NK-92 (cell line): ENCODE data around the gene PLAC1.

ENCODE experiments used
- DNase-seq: peaks from one replicate; lab custom pipeline; 2025; ENCODE audit not compliant: unreplicated experiment; lab: John Stamatoyannopoulos, UW

The PLAC1 gene

DNA sequence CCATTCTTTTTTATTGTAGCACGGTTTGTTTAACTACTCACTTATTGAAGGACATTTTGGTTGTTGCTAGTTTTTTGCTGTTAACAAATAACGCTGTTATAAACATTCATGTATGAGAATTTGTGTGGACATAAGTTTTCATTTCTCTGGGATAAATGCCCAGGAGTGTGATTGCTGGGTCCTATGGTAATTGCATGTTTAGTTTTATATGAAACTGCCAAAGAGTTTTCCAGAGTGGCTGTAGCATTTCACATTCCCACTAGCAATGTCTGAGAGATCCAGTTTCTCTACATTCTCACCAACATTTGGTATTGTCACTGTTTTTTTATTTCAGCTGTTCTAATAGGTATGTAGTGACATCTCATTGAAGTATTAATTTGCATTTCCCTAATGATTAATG, 66.8 kb downstream of the PLAC1 start:
- DNase-seq = no peak

GRCh38 chrX:134588806-134589205, 69.5 kb downstream of the PLAC1 start:
- DNase-seq = no peak

DNA sequence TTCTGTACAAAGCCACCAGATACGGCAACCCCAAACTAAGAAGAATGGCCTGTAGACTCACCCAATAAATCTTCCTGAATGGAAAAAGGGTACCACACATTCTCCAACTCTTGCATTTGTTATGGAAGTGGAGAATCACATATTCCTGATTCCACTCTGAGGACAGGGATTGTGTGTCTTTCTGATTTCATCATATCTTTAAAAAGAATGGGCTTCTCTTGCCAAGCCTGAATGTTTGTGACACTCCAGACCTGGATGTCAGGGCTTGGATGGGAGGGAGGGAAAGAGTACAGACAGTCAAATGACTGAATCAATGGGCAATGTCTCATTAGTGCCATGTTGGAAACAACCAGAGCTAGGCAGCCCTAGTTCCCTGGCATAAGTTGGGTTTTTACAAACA, 77.4 kb downstream of the PLAC1 start:
- no peak for DNase-seq

GRCh38 chrX:134573683-134574035, 84.6 kb downstream of the PLAC1 start:
- no peak for DNase-seq

DNA sequence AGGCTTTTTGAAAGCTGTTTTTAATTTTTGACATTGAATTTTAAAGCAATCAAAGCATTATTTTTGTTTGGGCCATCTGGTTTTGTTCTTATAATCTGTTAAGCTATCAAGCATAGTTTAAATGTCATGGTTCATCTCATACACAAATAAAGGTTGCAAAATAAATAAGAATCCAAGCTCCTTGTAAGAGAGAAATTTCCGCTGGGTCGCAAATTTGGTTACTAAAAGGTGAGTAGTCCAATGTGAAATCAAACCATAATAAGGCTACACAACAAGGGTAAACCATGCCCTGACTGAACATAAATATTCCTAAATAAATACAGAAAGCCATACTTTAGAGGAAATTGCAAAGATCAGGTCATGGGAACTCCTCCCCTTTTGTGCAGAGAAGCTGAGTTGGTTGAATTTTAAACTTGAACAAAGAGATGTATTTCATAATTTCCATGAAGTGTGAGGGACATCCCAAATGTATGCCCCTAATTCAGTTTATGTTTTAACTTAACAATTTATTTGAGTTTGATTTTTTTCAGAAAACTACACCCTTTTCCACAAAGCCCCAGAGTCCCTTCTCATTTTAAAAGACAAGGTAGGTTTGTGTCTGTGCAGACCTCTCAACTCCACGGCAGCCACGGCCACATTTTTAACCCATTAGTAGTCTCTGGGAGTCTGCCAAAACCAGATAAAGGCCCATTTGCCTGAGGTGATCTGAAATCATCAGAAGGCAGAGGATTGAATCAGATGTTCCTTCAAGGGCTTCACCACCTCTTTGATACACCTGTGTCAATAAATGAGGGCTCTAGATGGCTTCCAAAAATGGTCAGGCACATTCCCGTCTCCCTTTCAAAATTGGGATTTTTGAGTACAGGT, 85.2 kb downstream of the PLAC1 start:
- no peak for DNase-seq

GRCh38 chrX:134571796-134572195, 86.5 kb downstream of the PLAC1 start:
- DNase-seq = no peak

DNA sequence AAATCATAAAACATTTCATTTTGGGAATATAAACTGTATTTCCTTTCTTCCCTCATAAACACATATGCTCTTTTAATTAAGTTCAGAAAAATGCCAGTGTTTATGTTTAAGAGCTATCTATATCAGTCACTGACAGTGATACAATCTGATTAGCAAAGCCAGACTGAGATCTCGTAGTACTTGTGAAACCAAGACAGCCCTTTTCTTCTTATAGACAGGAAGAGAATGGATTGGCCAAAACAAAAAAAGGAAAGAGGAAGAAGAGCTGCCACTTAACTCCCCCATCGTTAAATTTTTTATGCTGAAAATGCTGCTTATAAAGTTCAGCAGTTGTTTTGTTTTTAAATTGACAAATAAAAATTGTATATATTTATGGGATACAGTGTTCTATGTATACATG, 87.4 kb downstream of the PLAC1 start:
- no peak for DNase-seq

- DNase-seq = no peak
Measured at GRCh38 chrX:134570509-134570846, 87.8 kb downstream of the PLAC1 start.

GRCh38 chrX:134569306-134569705, 89.0 kb downstream of the PLAC1 start:
- DNase-seq = no peak

DNA sequence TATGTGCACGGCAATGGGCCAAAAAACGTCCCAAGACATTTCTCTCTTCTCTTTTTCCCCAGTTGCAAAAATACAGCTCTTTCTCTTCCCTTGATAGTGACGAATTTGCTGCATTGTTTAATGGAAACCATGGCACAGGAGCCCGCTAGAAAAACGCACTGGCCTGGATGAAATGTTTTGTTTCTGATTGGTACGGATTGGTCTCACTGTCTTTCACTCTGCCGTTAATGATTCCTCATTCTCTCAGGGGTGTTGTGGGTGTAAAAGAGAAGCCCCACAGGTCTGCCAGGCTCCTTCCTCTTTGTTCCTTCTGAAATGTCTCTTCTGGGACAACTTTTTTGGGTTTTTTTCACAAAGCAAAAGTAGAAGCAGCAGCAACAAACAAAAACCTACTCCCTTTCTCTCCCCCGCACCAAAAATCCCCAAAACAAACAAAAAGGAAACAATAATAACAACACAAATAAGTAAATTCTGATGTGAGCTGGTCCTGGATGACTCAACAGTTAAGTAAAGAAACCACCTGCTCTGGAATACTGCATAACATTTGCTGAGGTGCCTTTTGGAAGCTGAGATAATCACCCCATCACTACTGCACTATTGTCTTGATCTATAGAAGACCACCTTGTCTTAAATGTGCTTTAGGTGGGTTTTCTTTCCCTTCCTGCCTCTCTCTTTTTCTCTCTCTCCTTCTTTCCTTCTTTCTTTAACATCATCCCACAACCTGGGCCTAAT, 89.8 kb downstream of the PLAC1 start:
- no peak for DNase-seq

- DNase-seq = no peak
Measured at GRCh38 chrX:134566506-134566905, 91.8 kb downstream of the PLAC1 start.

DNA sequence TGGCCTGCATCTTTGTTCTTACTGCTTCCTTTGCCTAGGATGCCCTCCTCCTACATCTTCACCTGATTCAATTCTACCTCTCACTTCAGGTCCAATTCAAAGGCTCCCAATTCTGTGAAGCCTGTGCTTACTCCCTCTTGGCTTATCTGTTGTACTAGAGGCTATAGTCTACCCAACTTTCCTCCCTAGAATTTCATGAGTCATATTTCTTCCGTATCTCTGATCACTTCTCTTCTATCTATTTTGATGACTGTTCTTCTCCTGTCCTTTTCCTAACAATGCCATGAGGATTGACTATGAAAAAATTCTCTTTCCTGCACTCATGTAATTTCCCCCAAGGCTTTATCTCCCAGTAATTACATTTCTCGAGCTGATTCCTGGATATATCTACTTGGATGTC, 96.3 kb downstream of the PLAC1 start:
- no peak for DNase-seq

GRCh38 chrX:134558133-134558532, 100.1 kb downstream of the PLAC1 start:
- no peak for DNase-seq

DNA sequence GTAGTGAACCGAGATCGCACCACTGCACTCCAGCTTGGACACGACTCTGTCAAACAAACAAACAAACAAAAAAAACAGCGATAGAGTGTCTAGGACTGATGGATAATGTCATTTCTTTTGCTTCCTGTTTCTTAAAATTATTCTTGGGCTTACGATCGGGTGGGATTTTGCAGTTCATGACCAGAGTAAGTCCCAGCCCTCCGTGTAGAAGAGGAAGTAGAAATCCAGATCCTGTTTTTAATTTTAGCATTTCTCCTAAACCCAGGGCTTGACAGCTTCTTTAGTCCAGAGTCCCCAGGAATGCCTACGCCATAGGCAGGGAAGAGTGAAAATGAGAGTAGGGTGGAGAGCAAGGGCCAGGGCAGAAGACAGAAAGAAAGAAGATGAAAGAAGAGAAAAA, 104.0 kb downstream of the PLAC1 start:
- no peak for DNase-seq

DNA sequence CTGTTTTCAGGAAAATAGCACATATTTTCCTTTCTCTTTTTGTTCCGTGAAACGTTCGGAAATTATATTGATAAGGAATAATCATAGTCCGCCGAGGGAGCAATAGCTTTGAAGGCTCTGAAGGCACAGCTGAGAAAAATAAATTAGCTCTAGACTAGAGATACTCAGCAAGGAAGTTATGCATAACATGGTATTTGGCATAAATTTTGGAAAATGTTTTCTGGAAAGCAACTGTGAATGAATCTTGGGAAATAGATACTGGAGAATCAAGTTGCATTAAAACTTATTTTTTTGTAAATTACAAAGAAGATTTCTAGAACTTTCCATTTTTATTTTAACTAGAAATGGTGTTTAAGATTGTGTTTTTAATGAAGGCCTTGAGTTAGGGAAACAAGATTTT, 105.9 kb downstream of the PLAC1 start:
- DNase-seq = no peak

- DNase-seq = no peak
Measured at GRCh38 chrX:134551376-134552048, 106.8 kb downstream of the PLAC1 start.

- no peak for DNase-seq
Measured at GRCh38 chrX:134548257-134549201, 109.7 kb downstream of the PLAC1 start.

DNA sequence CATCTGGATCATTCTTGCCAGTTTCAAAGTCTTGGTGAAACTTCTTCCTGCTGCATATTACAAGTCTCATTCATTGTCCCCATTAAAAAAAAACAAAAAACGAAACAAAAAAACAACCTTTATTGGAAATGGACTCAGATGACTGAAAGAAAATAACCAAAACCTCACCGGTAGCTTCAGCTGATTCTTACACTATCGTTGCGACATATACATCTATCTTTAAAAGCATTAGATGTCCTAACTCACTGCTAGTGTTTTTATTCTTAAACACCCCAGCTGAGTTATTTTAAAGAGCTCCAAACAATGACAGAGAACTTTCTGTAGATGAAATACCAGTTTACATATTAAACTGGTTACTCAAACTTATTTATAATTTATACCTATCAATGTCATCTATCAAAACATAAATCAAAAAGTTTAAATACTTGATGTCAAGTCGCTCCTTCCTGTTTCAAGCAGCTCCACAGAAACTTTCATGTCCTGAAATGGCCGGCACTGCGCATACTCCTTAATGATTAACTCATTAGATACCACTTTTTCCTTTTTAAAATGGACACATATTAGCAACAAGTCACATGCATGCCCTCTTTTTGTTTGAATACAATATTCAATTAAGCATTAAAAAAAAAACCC, 111.1 kb downstream of the PLAC1 start:
- no peak for DNase-seq

- DNase-seq = no peak
Measured at GRCh38 chrX:134546187-134546586, 112.1 kb downstream of the PLAC1 start.

DNA sequence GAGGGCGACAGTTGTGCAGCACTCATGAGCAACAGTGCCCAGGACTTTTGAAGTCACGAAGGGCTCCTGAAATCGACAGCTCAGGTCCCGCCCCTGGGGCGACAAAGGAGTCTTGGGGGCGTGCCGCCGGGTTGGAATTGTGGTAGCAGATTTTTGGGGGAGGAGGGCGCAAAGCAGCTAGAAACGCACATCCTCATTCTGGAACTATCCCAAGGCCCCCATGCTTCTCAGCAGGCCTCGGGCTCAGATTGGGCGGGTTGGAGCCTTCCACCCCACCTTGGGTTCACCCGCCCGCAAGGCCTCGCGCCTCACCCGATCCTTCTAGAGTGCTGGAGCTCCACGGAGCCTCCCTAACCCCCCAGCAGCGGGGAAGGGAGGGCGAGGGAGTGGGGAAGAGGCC, 112.8 kb downstream of the PLAC1 start:
- no peak for DNase-seq
